ENCODE data around the gene CDK2.

GRCh38 chr12:55957106-55957859 is 9.3 kb upstream of the CDK2 start:
- TF ChIP-seq CTCF (IDR thresholded peaks at IDR 0.05; ENCODE audit: poor library complexity, severe bottlenecking) = no peak
- no peak for TF ChIP-seq POLR2AphosphoS5 (IDR thresholded peaks at IDR 0.05)
- no peak for TF ChIP-seq TAF1 (IDR thresholded peaks at IDR 0.05; ENCODE audit: low read depth)
- TF ChIP-seq SMC3 (conservative IDR thresholded peaks at IDR 0.05; ENCODE audit: poor library complexity) = no peak

Data from neural cell (in vitro differentiated cells).